ENCODE data around the gene NKAIN2.

DNA sequence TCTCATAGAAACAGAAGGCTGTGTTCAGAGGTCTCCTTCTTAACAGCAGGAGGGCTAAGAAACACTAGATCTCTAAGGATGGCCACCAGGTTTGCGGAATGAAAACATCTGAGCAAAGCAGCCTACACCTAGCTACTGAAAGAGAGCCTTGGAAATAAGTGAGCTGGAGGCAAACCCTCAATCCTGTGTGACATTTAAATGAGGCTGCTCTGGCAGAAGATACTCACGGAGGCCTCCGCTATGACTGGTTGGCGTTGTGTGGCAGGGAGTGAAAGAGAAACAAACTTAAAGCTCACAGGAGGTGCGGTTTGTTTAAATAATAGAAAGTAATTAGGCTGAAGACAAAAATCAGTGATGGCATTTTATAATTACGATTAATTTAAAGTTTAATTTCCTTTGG lies 996.6 kb downstream of the NKAIN2 start:
- TF ChIP-seq, protein P1, sequence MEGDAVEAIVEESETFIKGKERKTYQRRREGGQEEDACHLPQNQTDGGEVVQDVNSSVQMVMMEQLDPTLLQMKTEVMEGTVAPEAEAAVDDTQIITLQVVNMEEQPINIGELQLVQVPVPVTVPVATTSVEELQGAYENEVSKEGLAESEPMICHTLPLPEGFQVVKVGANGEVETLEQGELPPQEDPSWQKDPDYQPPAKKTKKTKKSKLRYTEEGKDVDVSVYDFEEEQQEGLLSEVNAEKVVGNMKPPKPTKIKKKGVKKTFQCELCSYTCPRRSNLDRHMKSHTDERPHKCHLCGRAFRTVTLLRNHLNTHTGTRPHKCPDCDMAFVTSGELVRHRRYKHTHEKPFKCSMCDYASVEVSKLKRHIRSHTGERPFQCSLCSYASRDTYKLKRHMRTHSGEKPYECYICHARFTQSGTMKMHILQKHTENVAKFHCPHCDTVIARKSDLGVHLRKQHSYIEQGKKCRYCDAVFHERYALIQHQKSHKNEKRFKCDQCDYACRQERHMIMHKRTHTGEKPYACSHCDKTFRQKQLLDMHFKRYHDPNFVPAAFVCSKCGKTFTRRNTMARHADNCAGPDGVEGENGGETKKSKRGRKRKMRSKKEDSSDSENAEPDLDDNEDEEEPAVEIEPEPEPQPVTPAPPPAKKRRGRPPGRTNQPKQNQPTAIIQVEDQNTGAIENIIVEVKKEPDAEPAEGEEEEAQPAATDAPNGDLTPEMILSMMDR (IDR thresholded peaks at IDR 0.05) = no peak
- TF ChIP-seq POLR2AphosphoS5 (IDR thresholded peaks at IDR 0.05) (no peak), POLR2A (IDR thresholded peaks at IDR 0.05) (no peak)

Data from breast epithelium (tissue), 3 donors.